Stimulated activated CD8-positive, alpha-beta memory T cell treated with anti-CD3 and anti-CD28 coated beads, Interleukin-12 subunit alpha, Interleukin-12 subunit beta, amount 100 ng/mL, for 4 hours (primary cell): Measurements from ENCODE around the gene SBF2.

Source experiments
- DNase-seq: peaks from one replicate; pipeline ENCODE4 v3.0.0-alpha.2; 2020; ENCODE audit warnings: low read depth

The SBF2 gene

GRCh38 chr11:9806946-9807687 lies 486.9 kb downstream of the SBF2 start:
- no peak for DNase-seq

GRCh38 chr11:9804419-9804902 lies 489.6 kb downstream of the SBF2 start:
- no peak for DNase-seq

GRCh38 chr11:9803685-9804418 lies 490.2 kb downstream of the SBF2 start:
- no peak for DNase-seq

GRCh38 chr11:9802291-9802861 lies 491.6 kb downstream of the SBF2 start:
- DNase-seq, result no peak

- DNase-seq, result no peak
Measured at GRCh38 chr11:9799886-9800285, 494.1 kb downstream of the SBF2 start.

GRCh38 chr11:9797300-9797699 lies 496.7 kb downstream of the SBF2 start:
- no peak for DNase-seq

GRCh38 chr11:9796854-9797253 lies 497.2 kb downstream of the SBF2 start:
- no peak for DNase-seq

GRCh38 chr11:9796266-9796665 lies 497.8 kb downstream of the SBF2 start:
- no peak for DNase-seq

GRCh38 chr11:9790703-9791102 lies 503.3 kb downstream of the SBF2 start:
- no peak for DNase-seq

GRCh38 chr11:9789910-9790309 lies 504.1 kb downstream of the SBF2 start:
- no peak for DNase-seq

- DNase-seq, result no peak
Measured at GRCh38 chr11:9787981-9788521, 506.0 kb downstream of the SBF2 start.

GRCh38 chr11:9787260-9787659 lies 506.8 kb downstream of the SBF2 start:
- no peak for DNase-seq

GRCh38 chr11:9784602-9785315 lies 509.3 kb downstream of the SBF2 start:
- DNase-seq, result no peak

GRCh38 chr11:9783986-9784385 lies 510.0 kb downstream of the SBF2 start:
- DNase-seq, result no peak

- DNase-seq, result no peak
Measured at GRCh38 chr11:9780929-9781328, 513.1 kb downstream of the SBF2 start.

- no peak for DNase-seq
Measured at GRCh38 chr11:9777525-9777924, 516.5 kb downstream of the SBF2 start.

- no peak for DNase-seq
Measured at GRCh38 chr11:9777066-9777465, 517.0 kb downstream of the SBF2 start.

- DNase-seq, result no peak
Measured at GRCh38 chr11:9776203-9776602, 517.8 kb downstream of the SBF2 start.

GRCh38 chr11:9775398-9775779 lies 518.6 kb downstream of the SBF2 start:
- DNase-seq, result no peak

GRCh38 chr11:9774591-9775397 lies 519.2 kb downstream of the SBF2 start:
- no peak for DNase-seq

- no peak for DNase-seq
Measured at GRCh38 chr11:9774109-9774508, 519.9 kb downstream of the SBF2 start.
